SK-N-SH (cell line): ENCODE measurements around the gene KCNE5. TPM values are rescaled to one million over a fixed set of nuclear protein-coding genes. Genes with fewer than 3 reads are reported as not detected.

Experiments used
- CTCF ChIA-PET: fragments of 300-600, 350-600 bp; formaldehyde crosslinking; extraction: SDS; loops from one replicate; lab custom pipeline; 2021; lab: Yijun Ruan, JAX
- POLR2A ChIA-PET: fragments of 350-600 bp; sonication (Branson Sonifier 250); formaldehyde crosslinking; extraction: SDS; loops from one replicate; lab custom pipeline; 2020; ENCODE audit warnings: antibody characterized with exemption, inconsistent platforms; lab: Yijun Ruan, JAX
- DNase-seq: peaks from one replicate; pipeline ENCODE4 v3.0.0; 2012
- H2AFZ ChIP-seq: fragments of 200-600 bp; sonication (generic); 2 replicates; pipeline ENCODE4 v1.8.1; 2016; ENCODE audit warnings: antibody characterized with exemption, mild to moderate bottlenecking, low read depth
- H3F3A ChIP-seq: fragments of 200-600 bp; sonication (generic); replicated peaks from 2 replicates; pipeline ENCODE3; 2016; ENCODE audit warnings: antibody characterized with exemption, mild to moderate bottlenecking; ENCODE audit not compliant: insufficient read depth
- H3K27ac ChIP-seq, 2 experiments: fragments of 200-500 bp in 1 of 2; fragments of 200-600 bp in 1 of 2; sonication (Bioruptor generic) in 1 of 2; sonication (generic), shearing (Covaris generic) in 1 of 2; 2 replicates each; pipeline versions ENCODE4 v1.5.1 to v1.6.1; 2014 to 2016; ENCODE audit warnings: low read depth in 2 of 2, inconsistent platforms in 1 of 2, low read length in 1 of 2, mild to moderate bottlenecking in 1 of 2, mixed read lengths in 1 of 2
- H3K27me3 ChIP-seq: fragments of 200-600 bp; sonication (generic), shearing (Covaris generic); 2 replicates; pipeline ENCODE4 v1.6.1; 2016; ENCODE audit warnings: mixed run types; ENCODE audit not compliant: insufficient read depth
- H3K36me3 ChIP-seq, 2 experiments: fragments of 200-500 bp in 1 of 2; fragments of 200-600 bp in 1 of 2; sonication (Bioruptor generic) in 1 of 2; sonication (generic) in 1 of 2; replicated peaks in 1 of 2; 2 replicates each; pipeline versions ENCODE3 to v1.5.1; 2014 to 2016; ENCODE audit warnings: low read length in 1 of 2, mild to moderate bottlenecking in 1 of 2; ENCODE audit not compliant: insufficient read depth in 2 of 2, control insufficient read depth in 1 of 2
- H3K4me1 ChIP-seq, 2 experiments: fragments of 200-500 bp in 1 of 2; fragments of 200-600 bp in 1 of 2; sonication (Bioruptor generic) in 1 of 2; sonication (generic), shearing (Covaris generic) in 1 of 2; 2 replicates each; pipeline versions ENCODE4 v1.5.1 to v1.6.1; 2014 to 2016; ENCODE audit warnings: low read depth in 1 of 2, low read length in 1 of 2, mixed run types in 1 of 2; ENCODE audit not compliant: insufficient read depth in 2 of 2, control insufficient read depth in 1 of 2
- H3K4me2 ChIP-seq: fragments of 200-600 bp; sonication (generic), shearing (Covaris generic); 2 replicates; pipeline ENCODE4 v1.6.1; 2017; ENCODE audit warnings: mixed run types
- H3K4me3 ChIP-seq, 2 experiments: fragments of 200-500 bp in 1 of 2; fragments of 200-600 bp in 1 of 2; sonication (Bioruptor generic) in 1 of 2; sonication (generic), shearing (Covaris generic) in 1 of 2; 2 replicates each; pipeline versions ENCODE4 v1.5.1 to v1.8.1; 2014 to 2016; ENCODE audit warnings: low read depth in 2 of 2, inconsistent platforms in 1 of 2, low read length in 1 of 2, mild to moderate bottlenecking in 1 of 2, mixed read lengths in 1 of 2, moderate library complexity in 1 of 2
- H3K79me2 ChIP-seq: fragments of 200-600 bp; sonication (generic); 2 replicates; pipeline ENCODE4 v1.8.1; 2017; ENCODE audit warnings: mild to moderate bottlenecking; ENCODE audit not compliant: insufficient read depth
- H3K9ac ChIP-seq: fragments of 200-600 bp; sonication (generic); 2 replicates; pipeline ENCODE4 v1.6.1; 2017; ENCODE audit warnings: mixed run types
- H3K9me2 ChIP-seq: fragments of 200-600 bp; sonication (generic); 2 replicates; pipeline ENCODE4 v1.6.1; 2017; ENCODE audit warnings: mixed run types
- H3K9me3 ChIP-seq: fragments of 200-600 bp; sonication (generic); 2 replicates; pipeline ENCODE4 v1.6.1; 2017; ENCODE audit warnings: mixed run types, mild to moderate bottlenecking, moderate library complexity
- H4K20me1 ChIP-seq: fragments of 200-600 bp; sonication (generic); 2 replicates; pipeline ENCODE4 v1.6.1; 2017; ENCODE audit warnings: mild to moderate bottlenecking, mixed run types; ENCODE audit not compliant: insufficient read depth
- CHD2 ChIP-seq: fragments of 150-350 bp; IDR thresholded peaks from 2 replicates; pipeline ENCODE4 v1.6.1; 2018; ENCODE audit warnings: low read length; ENCODE audit not compliant: partially characterized antibody
- EZH2phosphoT487 ChIP-seq: fragments of 200-600 bp; sonication (generic); IDR thresholded peaks from 2 replicates; pipeline ENCODE4 v1.6.1; 2017; ENCODE audit warnings: low read depth, mixed run types, mild to moderate bottlenecking, antibody characterized with exemption, moderate library complexity, borderline replicate concordance
- GABPA ChIP-seq: IDR thresholded peaks from 2 replicates; pipeline ENCODE4 v1.4.0; 2012; ENCODE audit warnings: low read depth, mild to moderate bottlenecking
- JUND ChIP-seq: IDR thresholded peaks from 2 replicates; pipeline ENCODE4 v1.4.0; 2012
- RAD21 ChIP-seq: IDR thresholded peaks from 2 replicates; pipeline ENCODE4 v1.6.1; 2012; ENCODE audit warnings: mild to moderate bottlenecking, low read length
- RCOR1 ChIP-seq: fragments of 150-350 bp; IDR thresholded peaks from 2 replicates; pipeline ENCODE4 v1.6.1; 2017; ENCODE audit warnings: antibody characterized with exemption, low read length
- SIN3A ChIP-seq: IDR thresholded peaks from 2 replicates; pipeline ENCODE4 v1.6.1; 2012; ENCODE audit warnings: low read depth, mild to moderate bottlenecking, low read length, moderate library complexity, borderline replicate concordance
- TAF1 ChIP-seq: IDR thresholded peaks from 2 replicates; pipeline ENCODE4 v1.6.1; 2012; ENCODE audit warnings: low read depth, mild to moderate bottlenecking, low read length, moderate library complexity, borderline replicate concordance
- WGBS: methylation state at CpG from one replicate; pipeline ENCODE4 v1.1.6; 2017; ENCODE audit warnings: low lambda C conversion rate; 5-methylcytosine and 5-hydroxymethylcytosine counted together
- polyA plus RNA-seq, 3 experiments: library from polyadenylated mRNA; depleted of rRNA; stranded (reverse); fragments of >200 nt; gene quantifications; 2 replicates each; pipeline ENCODE4 v1.2.3, GENCODE V29; 2012
- TF ChIP-seq, protein P1 (sequence below): IDR thresholded peaks from 2 replicates; pipeline ENCODE4; 2012
- TF ChIP-seq, protein P2 (sequence below): IDR thresholded peaks from 2 replicates; pipeline ENCODE4 v1.4.0; 2012; ENCODE audit warnings: low read depth
- TF ChIP-seq, protein P3 (sequence below): IDR thresholded peaks from 2 replicates; pipeline ENCODE4 v1.4.0; 2012; ENCODE audit warnings: low read depth, borderline replicate concordance
- TF ChIP-seq, protein P4 (sequence below): fragments of 150-350 bp; IDR thresholded peaks from 2 replicates; pipeline ENCODE4 v1.6.1; 2017; ENCODE audit warnings: antibody characterized with exemption, low read length, low read depth, borderline replicate concordance

Gene KCNE5
- polyA plus RNA-seq, 1 of the 3 experiments (the other 2 are of a cell fraction): 0.21 TPM

DNA sequence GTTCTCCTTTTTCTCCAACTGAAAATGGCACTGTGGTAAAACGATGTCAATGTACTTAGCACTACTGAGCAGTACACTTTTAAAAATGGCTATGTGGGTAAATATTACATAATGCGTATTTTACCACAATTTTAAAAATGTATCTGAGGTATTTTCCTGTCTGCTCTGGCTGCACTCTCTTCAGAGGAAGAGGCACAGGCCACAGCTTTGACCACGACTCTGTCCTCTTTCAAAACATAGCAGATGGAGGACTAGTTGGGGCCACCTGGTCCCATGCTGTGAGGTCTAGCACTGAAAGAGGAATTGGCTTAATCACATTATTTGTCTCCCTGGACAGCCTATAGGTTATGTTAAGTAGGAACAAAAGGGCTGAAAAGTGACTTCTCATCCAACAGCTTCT, 5.2 kb downstream of the KCNE5 start:
- H3K79me2 ChIP-seq: no peaks in the 10 kb centered on the region
- H3K27me3 ChIP-seq: no peaks in the 10 kb centered on the region; the same call in 1 of the 2 replicates
- CTCF ChIA-PET: interaction anchor here (0.6 kb wide), 1 partner anchor 19 kb away, joined by 3 read pairs; no protein-coding TSS in a partner anchor
- no peaks in the 10 kb centered on the region for H3F3A ChIP-seq
- 41% methylated on average over 3 of the region's 3 CpGs for WGBS
- no peak overlapping the region for H3K4me3 ChIP-seq
- H4K20me1 ChIP-seq: no peaks in the 10 kb centered on the region
- no peaks in the 10 kb centered on the region for H3K4me1 ChIP-seq
- POLR2A ChIA-PET: no interaction called here
- no peaks in the 10 kb centered on the region for H3K9me2 ChIP-seq
- no peak overlapping the region for H3K9ac ChIP-seq
- no peak overlapping the region for H2AFZ ChIP-seq
- H3K4me2 ChIP-seq: no peak overlapping the region
- H3K9me3 ChIP-seq: no peaks in the 10 kb centered on the region
- TF ChIP-seq RCOR1 (no peak), CHD2 (no peak), TAF1 (no peak), SIN3A (no peak), RAD21 (no peak)
- TF ChIP-seq, protein P1, sequence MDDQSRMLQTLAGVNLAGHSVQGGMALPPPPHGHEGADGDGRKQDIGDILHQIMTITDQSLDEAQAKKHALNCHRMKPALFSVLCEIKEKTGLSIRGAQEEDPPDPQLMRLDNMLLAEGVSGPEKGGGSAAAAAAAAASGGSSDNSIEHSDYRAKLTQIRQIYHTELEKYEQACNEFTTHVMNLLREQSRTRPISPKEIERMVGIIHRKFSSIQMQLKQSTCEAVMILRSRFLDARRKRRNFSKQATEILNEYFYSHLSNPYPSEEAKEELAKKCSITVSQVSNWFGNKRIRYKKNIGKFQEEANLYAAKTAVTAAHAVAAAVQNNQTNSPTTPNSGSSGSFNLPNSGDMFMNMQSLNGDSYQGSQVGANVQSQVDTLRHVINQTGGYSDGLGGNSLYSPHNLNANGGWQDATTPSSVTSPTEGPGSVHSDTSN: no peak
- DNase-seq: no peak
- no peak overlapping the region for H3K27ac ChIP-seq
- no peaks in the 10 kb centered on the region for H3K36me3 ChIP-seq

DNA sequence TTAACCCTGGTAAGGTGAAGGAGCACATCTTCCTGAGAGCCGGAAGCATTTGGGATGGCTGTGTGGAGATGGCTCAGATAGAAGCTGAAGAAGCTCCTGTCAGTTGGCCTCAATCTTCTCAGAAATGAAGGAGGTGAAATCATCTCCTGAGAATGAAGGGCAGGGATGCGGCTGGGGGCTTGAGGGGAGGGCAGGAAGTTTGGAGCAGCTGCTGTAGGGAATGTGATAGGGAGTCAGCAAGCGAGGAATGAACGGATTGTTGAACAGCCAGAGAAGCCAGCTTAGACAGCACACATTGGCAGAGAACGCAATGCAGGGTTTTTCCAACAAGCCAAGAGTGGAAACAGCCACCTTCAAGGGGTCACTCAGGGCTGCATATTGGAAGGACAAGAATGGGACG, 10.0 kb downstream of the KCNE5 start:
- Histone ChIP-seq H3K79me2 (no peaks in the 10 kb centered on the region), H3K36me3 (no peaks in the 10 kb centered on the region), H4K20me1 (no peaks in the 10 kb centered on the region), H3F3A (no peaks in the 10 kb centered on the region), H3K9me3 (no peaks in the 10 kb centered on the region), H3K4me1 (no peaks in the 10 kb centered on the region), H3K9me2 (no peaks in the 10 kb centered on the region), H3K27ac (no peak overlapping the region), H2AFZ (no peak overlapping the region), H3K27me3 (no peaks in the 10 kb centered on the region), H3K4me2 (no peak overlapping the region), H3K4me3 (no peak overlapping the region), H3K9ac (no peak overlapping the region)
- ChIA-PET POLR2A (no interaction called here), CTCF (interaction anchor here (0.6 kb wide), 1 partner anchor 135 kb away, joined by 3 read pairs; no protein-coding TSS in a partner anchor)
- DNase-seq: no peak
- TF ChIP-seq TAF1: no peak
- TF ChIP-seq JUND: no peak
- no peak for TF ChIP-seq EZH2phosphoT487
- TF ChIP-seq, protein P2, sequence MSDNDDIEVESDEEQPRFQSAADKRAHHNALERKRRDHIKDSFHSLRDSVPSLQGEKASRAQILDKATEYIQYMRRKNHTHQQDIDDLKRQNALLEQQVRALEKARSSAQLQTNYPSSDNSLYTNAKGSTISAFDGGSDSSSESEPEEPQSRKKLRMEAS: no peak
- no peak for TF ChIP-seq GABPA
- TF ChIP-seq, protein P3, sequence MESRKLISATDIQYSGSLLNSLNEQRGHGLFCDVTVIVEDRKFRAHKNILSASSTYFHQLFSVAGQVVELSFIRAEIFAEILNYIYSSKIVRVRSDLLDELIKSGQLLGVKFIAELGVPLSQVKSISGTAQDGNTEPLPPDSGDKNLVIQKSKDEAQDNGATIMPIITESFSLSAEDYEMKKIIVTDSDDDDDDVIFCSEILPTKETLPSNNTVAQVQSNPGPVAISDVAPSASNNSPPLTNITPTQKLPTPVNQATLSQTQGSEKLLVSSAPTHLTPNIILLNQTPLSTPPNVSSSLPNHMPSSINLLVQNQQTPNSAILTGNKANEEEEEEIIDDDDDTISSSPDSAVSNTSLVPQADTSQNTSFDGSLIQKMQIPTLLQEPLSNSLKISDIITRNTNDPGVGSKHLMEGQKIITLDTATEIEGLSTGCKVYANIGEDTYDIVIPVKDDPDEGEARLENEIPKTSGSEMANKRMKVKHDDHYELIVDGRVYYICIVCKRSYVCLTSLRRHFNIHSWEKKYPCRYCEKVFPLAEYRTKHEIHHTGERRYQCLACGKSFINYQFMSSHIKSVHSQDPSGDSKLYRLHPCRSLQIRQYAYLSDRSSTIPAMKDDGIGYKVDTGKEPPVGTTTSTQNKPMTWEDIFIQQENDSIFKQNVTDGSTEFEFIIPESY: no peak
- TF ChIP-seq, protein P4, sequence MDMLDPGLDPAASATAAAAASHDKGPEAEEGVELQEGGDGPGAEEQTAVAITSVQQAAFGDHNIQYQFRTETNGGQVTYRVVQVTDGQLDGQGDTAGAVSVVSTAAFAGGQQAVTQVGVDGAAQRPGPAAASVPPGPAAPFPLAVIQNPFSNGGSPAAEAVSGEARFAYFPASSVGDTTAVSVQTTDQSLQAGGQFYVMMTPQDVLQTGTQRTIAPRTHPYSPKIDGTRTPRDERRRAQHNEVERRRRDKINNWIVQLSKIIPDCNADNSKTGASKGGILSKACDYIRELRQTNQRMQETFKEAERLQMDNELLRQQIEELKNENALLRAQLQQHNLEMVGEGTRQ: no peak
- WGBS: 34% methylated on average over 6 of the region's 6 CpGs
